SK-N-SH (cell line): ENCODE data around the gene ZNF511. TPM values are rescaled to one million over a fixed set of nuclear protein-coding genes. Genes with fewer than 3 reads are reported as not detected.

Experiments
- CTCF ChIA-PET: fragments of 300-600, 350-600 bp; formaldehyde crosslinking; extraction: SDS; loops from one replicate; lab custom pipeline; 2021; lab: Yijun Ruan, JAX
- POLR2A ChIA-PET: fragments of 350-600 bp; sonication (Branson Sonifier 250); formaldehyde crosslinking; extraction: SDS; loops from one replicate; lab custom pipeline; 2020; ENCODE audit warnings: antibody characterized with exemption, inconsistent platforms; lab: Yijun Ruan, JAX
- DNase-seq: peaks from one replicate; pipeline ENCODE4 v3.0.0; 2012
- H2AFZ ChIP-seq: fragments of 200-600 bp; sonication (generic); 2 replicates; pipeline ENCODE4 v1.8.1; 2016; ENCODE audit warnings: antibody characterized with exemption, mild to moderate bottlenecking, low read depth
- H3F3A ChIP-seq: fragments of 200-600 bp; sonication (generic); replicated peaks from 2 replicates; pipeline ENCODE3; 2016; ENCODE audit warnings: antibody characterized with exemption, mild to moderate bottlenecking; ENCODE audit not compliant: insufficient read depth
- H3K27ac ChIP-seq, 2 experiments: fragments of 200-500 bp in 1 of 2; fragments of 200-600 bp in 1 of 2; sonication (Bioruptor generic) in 1 of 2; sonication (generic), shearing (Covaris generic) in 1 of 2; 2 replicates each; pipeline versions ENCODE4 v1.5.1 to v1.6.1; 2014 to 2016; ENCODE audit warnings: low read depth in 2 of 2, inconsistent platforms in 1 of 2, low read length in 1 of 2, mild to moderate bottlenecking in 1 of 2, mixed read lengths in 1 of 2
- H3K27me3 ChIP-seq: fragments of 200-600 bp; sonication (generic), shearing (Covaris generic); 2 replicates; pipeline ENCODE4 v1.6.1; 2016; ENCODE audit warnings: mixed run types; ENCODE audit not compliant: insufficient read depth
- H3K36me3 ChIP-seq, 2 experiments: fragments of 200-500 bp in 1 of 2; fragments of 200-600 bp in 1 of 2; sonication (Bioruptor generic) in 1 of 2; sonication (generic) in 1 of 2; replicated peaks in 1 of 2; 2 replicates each; pipeline versions ENCODE3 to v1.5.1; 2014 to 2016; ENCODE audit warnings: low read length in 1 of 2, mild to moderate bottlenecking in 1 of 2; ENCODE audit not compliant: insufficient read depth in 2 of 2, control insufficient read depth in 1 of 2
- H3K4me1 ChIP-seq, 2 experiments: fragments of 200-500 bp in 1 of 2; fragments of 200-600 bp in 1 of 2; sonication (Bioruptor generic) in 1 of 2; sonication (generic), shearing (Covaris generic) in 1 of 2; 2 replicates each; pipeline versions ENCODE4 v1.5.1 to v1.6.1; 2014 to 2016; ENCODE audit warnings: low read depth in 1 of 2, low read length in 1 of 2, mixed run types in 1 of 2; ENCODE audit not compliant: insufficient read depth in 2 of 2, control insufficient read depth in 1 of 2
- H3K4me2 ChIP-seq: fragments of 200-600 bp; sonication (generic), shearing (Covaris generic); 2 replicates; pipeline ENCODE4 v1.6.1; 2017; ENCODE audit warnings: mixed run types
- H3K4me3 ChIP-seq, 2 experiments: fragments of 200-500 bp in 1 of 2; fragments of 200-600 bp in 1 of 2; sonication (Bioruptor generic) in 1 of 2; sonication (generic), shearing (Covaris generic) in 1 of 2; 2 replicates each; pipeline versions ENCODE4 v1.5.1 to v1.8.1; 2014 to 2016; ENCODE audit warnings: low read depth in 2 of 2, inconsistent platforms in 1 of 2, low read length in 1 of 2, mild to moderate bottlenecking in 1 of 2, mixed read lengths in 1 of 2, moderate library complexity in 1 of 2
- H3K79me2 ChIP-seq: fragments of 200-600 bp; sonication (generic); 2 replicates; pipeline ENCODE4 v1.8.1; 2017; ENCODE audit warnings: mild to moderate bottlenecking; ENCODE audit not compliant: insufficient read depth
- H3K9ac ChIP-seq: fragments of 200-600 bp; sonication (generic); 2 replicates; pipeline ENCODE4 v1.6.1; 2017; ENCODE audit warnings: mixed run types
- H3K9me2 ChIP-seq: fragments of 200-600 bp; sonication (generic); 2 replicates; pipeline ENCODE4 v1.6.1; 2017; ENCODE audit warnings: mixed run types
- H3K9me3 ChIP-seq: fragments of 200-600 bp; sonication (generic); 2 replicates; pipeline ENCODE4 v1.6.1; 2017; ENCODE audit warnings: mixed run types, mild to moderate bottlenecking, moderate library complexity
- H4K20me1 ChIP-seq: fragments of 200-600 bp; sonication (generic); 2 replicates; pipeline ENCODE4 v1.6.1; 2017; ENCODE audit warnings: mild to moderate bottlenecking, mixed run types; ENCODE audit not compliant: insufficient read depth
- EP300 ChIP-seq, 2 experiments: IDR thresholded peaks; 2 replicates each; pipeline versions ENCODE4 v1.4.0 to v1.6.1; 2012; ENCODE audit warnings: borderline replicate concordance in 1 of 2, low read depth in 1 of 2, low read length in 1 of 2
- EZH2phosphoT487 ChIP-seq: fragments of 200-600 bp; sonication (generic); IDR thresholded peaks from 2 replicates; pipeline ENCODE4 v1.6.1; 2017; ENCODE audit warnings: low read depth, mixed run types, mild to moderate bottlenecking, antibody characterized with exemption, moderate library complexity, borderline replicate concordance
- MAX ChIP-seq: IDR thresholded peaks from 2 replicates; pipeline ENCODE4 v1.4.0; 2012; ENCODE audit warnings: low read depth
- MEF2A ChIP-seq: IDR thresholded peaks from 2 replicates; pipeline ENCODE4 v1.4.0; 2012; ENCODE audit warnings: low read depth, borderline replicate concordance
- POLR2AphosphoS5 ChIP-seq: IDR thresholded peaks from 2 replicates; pipeline ENCODE4 v1.6.1; 2012; ENCODE audit warnings: low read depth, low read length
- RXRA ChIP-seq: IDR thresholded peaks from 2 replicates; pipeline ENCODE4 v1.4.0; 2012; ENCODE audit warnings: low read depth, mild to moderate bottlenecking, borderline replicate concordance
- SMC3 ChIP-seq: IDR thresholded peaks from 2 replicates; pipeline ENCODE4 v1.6.1; 2012; ENCODE audit warnings: low read depth, low read length, improper control_type of control experiment
- TEAD4 ChIP-seq: IDR thresholded peaks from 2 replicates; pipeline ENCODE4 v1.4.0; 2012; ENCODE audit warnings: mild to moderate bottlenecking, borderline replicate concordance; ENCODE audit not compliant: insufficient read depth
- USF1 ChIP-seq: IDR thresholded peaks from 2 replicates; pipeline ENCODE4 v1.4.0; 2012; ENCODE audit warnings: low read depth, borderline replicate concordance
- YY1 ChIP-seq: IDR thresholded peaks from 2 replicates; pipeline ENCODE4 v1.4.0; 2012; ENCODE audit warnings: low read depth, mild to moderate bottlenecking
- ZBTB33 ChIP-seq: IDR thresholded peaks from 2 replicates; pipeline ENCODE4 v1.4.0; 2012; ENCODE audit warnings: low read depth, borderline replicate concordance
- WGBS: methylation state at CpG from one replicate; pipeline ENCODE4 v1.1.6; 2017; ENCODE audit warnings: low lambda C conversion rate; 5-methylcytosine and 5-hydroxymethylcytosine counted together
- polyA plus RNA-seq, 3 experiments: library from polyadenylated mRNA; depleted of rRNA; stranded (reverse); fragments of >200 nt; gene quantifications; 2 replicates each; pipeline ENCODE4 v1.2.3, GENCODE V29; 2012

Gene ZNF511
- polyA plus RNA-seq, 1 of the 3 experiments (the other 2 are of a cell fraction): 62.3 TPM

- peaks cover 24% of the 10 kb centered on the region for H3K27me3 ChIP-seq
- POLR2A ChIA-PET: interaction anchor here (1.4 kb wide), 1 partner anchor 32 kb away, joined by 4 read pairs; no protein-coding TSS in a partner anchor
- TF ChIP-seq TEAD4: no peak
- TF ChIP-seq EZH2phosphoT487: no peak
- TF ChIP-seq SMC3: no peak
- TF ChIP-seq MAX: no peak
- no peak for TF ChIP-seq USF1
- no peak for TF ChIP-seq EP300 (IDR thresholded peaks at IDR 0.05; ENCODE audit: borderline replicate concordance in 1 of 2, low read depth in 1 of 2, low read length in 1 of 2)
- no peak for TF ChIP-seq ZBTB33
- TF ChIP-seq RXRA: no peak
- no peak for TF ChIP-seq MEF2A
- no peak for TF ChIP-seq YY1
- no peak for TF ChIP-seq POLR2AphosphoS5
- no peaks in the 10 kb centered on the region for H3K9me3 ChIP-seq
- peaks cover 7% of the 10 kb centered on the region for H3F3A ChIP-seq
- H3K4me2 ChIP-seq: no peak overlapping the region
- no peak overlapping the region for H3K9ac ChIP-seq
- peak overlapping the region in 1 of 2 experiments; percentile 1; a peak in 1 of 4 replicates for H3K27ac ChIP-seq
- CTCF ChIA-PET: interaction anchor here (0.6 to 4.7 kb wide), 41 partner anchors 9 to 291 kb away, joined by 3 to 73 read pairs (median 5); partner anchors contain the start of genes ECHS1, FUOM, MTG1 and PRAP1
- no peak overlapping the region for H2AFZ ChIP-seq
- no peaks in the 10 kb centered on the region for H3K36me3 ChIP-seq
- no peaks in the 10 kb centered on the region for H3K79me2 ChIP-seq
- no peak overlapping the region for H3K4me3 ChIP-seq
- H3K4me1 ChIP-seq: peaks cover 7 to 31% of the 10 kb centered on the region in 2 experiments; a peak in 2 of 4 replicates
- DNase-seq: no peak
- no peaks in the 10 kb centered on the region for H3K9me2 ChIP-seq
- H4K20me1 ChIP-seq: no peaks in the 10 kb centered on the region
- WGBS: 88% methylated on average over 4 of the region's 15 CpGs
Measured at GRCh38 chr10:133328358-133329343, 19.9 kb downstream of the ZNF511 start.
